ENCODE measurements around the gene EDA. TPM values are rescaled to one million over a fixed set of nuclear protein-coding genes. Genes with fewer than 3 reads are reported as not detected.

The EDA gene
- total RNA-seq, 4 donors from 2014 or later = 0.51 to 3.3 (median 1.3) TPM

DNA sequence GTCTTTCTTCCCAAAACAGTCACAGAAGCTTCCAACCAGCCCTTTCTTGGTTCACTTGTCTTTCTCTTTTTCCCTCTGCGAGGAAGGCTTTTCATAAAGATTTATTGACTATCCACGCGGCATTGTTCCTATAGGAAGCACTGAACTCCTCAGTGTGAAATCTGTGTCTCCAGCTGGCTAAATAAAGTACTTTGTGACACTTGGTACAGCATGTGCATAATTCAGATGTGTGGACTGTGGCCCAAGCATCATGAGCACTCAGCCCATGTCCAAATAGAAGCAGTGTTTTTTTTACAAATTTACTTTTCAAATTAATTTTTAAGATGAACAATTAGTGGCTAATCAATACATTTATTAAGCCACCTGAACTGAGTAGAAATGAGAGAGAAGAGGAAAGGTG, 146.4 kb downstream of the EDA start:
- Histone ChIP-seq H3K27me3 (no peaks in the 10 kb centered on the region), H3K27ac (no peak overlapping the region), H3K4me1 (no peaks in the 10 kb centered on the region), H3K4me3 (no peak overlapping the region), H3K9me3 (no peaks in the 10 kb centered on the region), H3K36me3 (no peaks in the 10 kb centered on the region)
- in situ Hi-C loops (cut with MboI; ENCODE audit: low sequenced_read_pairs in 4 of 4) = no loop called here
- TF ChIP-seq POLR2A (IDR thresholded peaks at IDR 0.05) (no peak), CTCF (IDR thresholded peaks at IDR 0.05 in 4 of 5, conservative IDR thresholded peaks at IDR 0.05 in 1 of 5) (no peak)
- intact Hi-C loops (cut with DNase I; ENCODE audit: low total_unique reads) = no loop called here
- ATAC-seq = no peak
- DNase-seq = no peak

DNA sequence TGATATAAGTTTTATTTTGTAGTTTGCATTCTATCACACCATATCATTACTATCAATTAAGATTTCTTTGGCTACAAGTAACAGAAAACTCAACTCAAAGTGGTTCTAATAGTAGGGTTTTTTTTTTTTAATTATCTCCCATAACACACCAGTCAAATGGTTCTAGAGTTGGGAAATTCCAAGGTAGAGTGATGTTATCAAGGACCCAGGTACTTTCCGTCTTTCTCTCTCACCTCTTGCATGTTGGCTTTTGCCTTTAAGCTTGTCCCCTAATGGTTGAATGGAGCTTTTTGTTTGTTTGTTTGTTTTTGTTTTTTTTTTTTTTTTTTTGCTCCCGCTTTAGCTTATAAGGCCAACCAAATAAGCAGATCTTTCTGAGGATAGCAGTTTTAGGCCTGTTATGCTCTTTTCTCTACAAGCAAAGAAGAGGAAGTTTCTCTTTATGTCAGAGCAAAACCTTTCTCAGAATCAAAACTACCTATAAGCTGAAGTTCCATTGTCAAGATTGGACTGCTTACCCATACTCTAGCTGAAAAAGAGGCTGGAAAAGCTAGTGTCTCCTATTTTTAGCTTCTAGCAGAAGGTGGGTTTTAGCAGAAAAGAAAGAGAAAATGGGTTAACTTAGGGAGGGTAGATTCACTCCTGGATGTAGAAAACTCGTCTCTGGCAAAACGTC, 177.5 kb downstream of the EDA start:
- Histone ChIP-seq H3K36me3 (no peaks in the 10 kb centered on the region), H3K27me3 (no peaks in the 10 kb centered on the region), H3K27ac (no peak overlapping the region), H3K9me3 (peaks cover 0 to under 1% (median 0%) of the 10 kb centered on the region in 3 donors), H3K4me3 (no peak overlapping the region), H3K4me1 (no peaks in the 10 kb centered on the region)
- TF ChIP-seq POLR2A (IDR thresholded peaks at IDR 0.05) = no peak
- TF ChIP-seq CTCF (IDR thresholded peaks at IDR 0.05 in 4 of 5, conservative IDR thresholded peaks at IDR 0.05 in 1 of 5) = no peak
- DNase-seq = no peak
- no peak for ATAC-seq
- in situ Hi-C loops (cut with MboI; ENCODE audit: low sequenced_read_pairs in 4 of 4) = no loop called here
- intact Hi-C loops (cut with DNase I; ENCODE audit: low total_unique reads) = no loop called here

GRCh38 chrX:69795702-69796101, 179.8 kb downstream of the EDA start:
- no peak for DNase-seq
- H3K27ac ChIP-seq = no peak overlapping the region
- no peaks in the 10 kb centered on the region for H3K4me1 ChIP-seq
- ATAC-seq = no peak
- TF ChIP-seq POLR2A (IDR thresholded peaks at IDR 0.05) (no peak), CTCF (IDR thresholded peaks at IDR 0.05 in 4 of 5, conservative IDR thresholded peaks at IDR 0.05 in 1 of 5) (no peak)
- intact Hi-C loops (cut with DNase I; ENCODE audit: low total_unique reads) = no loop called here
- H3K27me3 ChIP-seq = no peaks in the 10 kb centered on the region
- no peaks in the 10 kb centered on the region for H3K36me3 ChIP-seq
- no peak overlapping the region for H3K4me3 ChIP-seq
- in situ Hi-C loops (cut with MboI; ENCODE audit: low sequenced_read_pairs in 4 of 4) = no loop called here
- H3K9me3 ChIP-seq = peaks cover 0 to 7% (median 4%) of the 10 kb centered on the region in 3 donors

- in situ Hi-C loops (cut with MboI; ENCODE audit: low sequenced_read_pairs in 4 of 4) (no loop called here), intact Hi-C loops (cut with DNase I; ENCODE audit: low total_unique reads) (no loop called here)
- Histone ChIP-seq H3K36me3 (no peaks in the 10 kb centered on the region), H3K4me1 (no peaks in the 10 kb centered on the region), H3K27ac (no peak overlapping the region), H3K4me3 (no peak overlapping the region), H3K9me3 (no peaks in the 10 kb centered on the region), H3K27me3 (no peaks in the 10 kb centered on the region)
- DNase-seq = no peak
- no peak for TF ChIP-seq POLR2A (IDR thresholded peaks at IDR 0.05)
- no peak for TF ChIP-seq CTCF (IDR thresholded peaks at IDR 0.05 in 4 of 5, conservative IDR thresholded peaks at IDR 0.05 in 1 of 5)
- no peak for ATAC-seq
These were observed 191.5 kb downstream of the EDA start for GRCh38 chrX:69807400-69807799.

DNA sequence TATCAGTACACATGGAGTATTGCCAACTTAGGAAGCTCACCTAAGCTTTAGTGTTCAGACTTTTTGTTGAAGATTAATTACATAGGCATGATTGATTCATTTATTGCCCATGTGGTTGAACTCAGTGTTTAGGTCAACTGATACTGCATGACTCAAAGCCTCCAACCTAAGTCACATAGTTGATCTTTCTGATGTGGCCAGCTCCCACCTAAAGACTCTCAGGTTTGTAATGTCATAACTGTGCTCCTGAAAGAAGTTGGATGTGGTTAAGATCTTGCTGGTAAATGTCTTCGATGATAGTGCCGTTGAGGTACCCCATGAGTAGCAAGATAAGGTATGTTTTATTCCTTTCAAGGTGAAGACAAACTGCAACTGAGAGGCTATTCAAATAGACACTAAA, 192.5 kb downstream of the EDA start:
- TF ChIP-seq POLR2A (IDR thresholded peaks at IDR 0.05) = no peak
- TF ChIP-seq CTCF (IDR thresholded peaks at IDR 0.05 in 4 of 5, conservative IDR thresholded peaks at IDR 0.05 in 1 of 5) = no peak
- Histone ChIP-seq H3K4me3 (no peak overlapping the region), H3K9me3 (no peaks in the 10 kb centered on the region), H3K4me1 (no peaks in the 10 kb centered on the region), H3K27me3 (no peaks in the 10 kb centered on the region), H3K36me3 (no peaks in the 10 kb centered on the region), H3K27ac (no peak overlapping the region)
- intact Hi-C loops (cut with DNase I; ENCODE audit: low total_unique reads) = no loop called here
- DNase-seq = no peak
- no peak for ATAC-seq
- in situ Hi-C loops (cut with MboI; ENCODE audit: low sequenced_read_pairs in 4 of 4) = no loop called here

Measured in gastrocnemius medialis (tissue), 4 donors.